HG03175 (cell line): ENCODE measurements around the gene ITSN1.
"Not testable (repeated sequence)": the region's sequence is repeated elsewhere in the genome, so short reads cannot be mapped to it uniquely, and the experiment has no call there.

Experiments used
- ATAC-seq: cut with Tn5 transposase; IDR thresholded peaks from one replicate; pipeline ENCODE4 v1.9.1; 2021; ENCODE audit warnings: mild to moderate bottlenecking, moderate library complexity; ENCODE audit not compliant: unreplicated experiment

Gene ITSN1

GRCh38 chr21:33855190-33855589 is 212.9 kb downstream of the ITSN1 start:
- no peak for ATAC-seq

- no peak for ATAC-seq
Measured at GRCh38 chr21:33856893-33857527, 214.7 kb downstream of the ITSN1 start.

- ATAC-seq, result no peak
Measured at GRCh38 chr21:33857846-33858666, 215.8 kb downstream of the ITSN1 start.

- no peak for ATAC-seq
Measured at GRCh38 chr21:33858667-33859372, 216.5 kb downstream of the ITSN1 start.

- no peak for ATAC-seq
Measured at GRCh38 chr21:33859373-33860102, 217.2 kb downstream of the ITSN1 start.

- ATAC-seq, result no peak
Measured at GRCh38 chr21:33860332-33860879, 218.1 kb downstream of the ITSN1 start.

- ATAC-seq, result no peak
Measured at GRCh38 chr21:33861125-33861524, 218.8 kb downstream of the ITSN1 start.

GRCh38 chr21:33863191-33863590 is 220.9 kb downstream of the ITSN1 start:
- ATAC-seq, result not testable (repeated sequence)

GRCh38 chr21:33864150-33864549 is 221.8 kb downstream of the ITSN1 start:
- no peak for ATAC-seq

GRCh38 chr21:33865176-33865575 is 222.9 kb downstream of the ITSN1 start:
- no peak for ATAC-seq

GRCh38 chr21:33865996-33866575 is 223.8 kb downstream of the ITSN1 start:
- no peak for ATAC-seq

GRCh38 chr21:33866826-33867225 is 224.5 kb downstream of the ITSN1 start:
- ATAC-seq, result no peak

- not testable (repeated sequence) for ATAC-seq
Measured at GRCh38 chr21:33867868-33868267, 225.6 kb downstream of the ITSN1 start.

GRCh38 chr21:33869873-33870272 is 227.6 kb downstream of the ITSN1 start:
- no peak for ATAC-seq

GRCh38 chr21:33870768-33871167 is 228.5 kb downstream of the ITSN1 start:
- no peak for ATAC-seq

- ATAC-seq, result no peak
Measured at GRCh38 chr21:33871171-33871570, 228.9 kb downstream of the ITSN1 start.

- no peak for ATAC-seq
Measured at GRCh38 chr21:33872881-33873515, 230.7 kb downstream of the ITSN1 start.

GRCh38 chr21:33874161-33874560 is 231.9 kb downstream of the ITSN1 start:
- no peak for ATAC-seq

GRCh38 chr21:33875026-33875695 is 232.9 kb downstream of the ITSN1 start:
- ATAC-seq, result no peak
